Activated CD4-positive, alpha-beta T cell treated with anti-CD3 and anti-CD28 coated beads, Interleukin-2, amount 50 U/mL, for 16 hours (primary cell): Measurements from ENCODE around the gene GTPBP4.
"Not testable (repeated sequence)": the region's sequence is repeated elsewhere in the genome, so short reads cannot be mapped to it uniquely, and the experiment has no call there.

Source experiments
- DNase-seq: peaks from one replicate; pipeline ENCODE4 v3.0.0-alpha.2; 2020

GTPBP4 gene

DNA sequence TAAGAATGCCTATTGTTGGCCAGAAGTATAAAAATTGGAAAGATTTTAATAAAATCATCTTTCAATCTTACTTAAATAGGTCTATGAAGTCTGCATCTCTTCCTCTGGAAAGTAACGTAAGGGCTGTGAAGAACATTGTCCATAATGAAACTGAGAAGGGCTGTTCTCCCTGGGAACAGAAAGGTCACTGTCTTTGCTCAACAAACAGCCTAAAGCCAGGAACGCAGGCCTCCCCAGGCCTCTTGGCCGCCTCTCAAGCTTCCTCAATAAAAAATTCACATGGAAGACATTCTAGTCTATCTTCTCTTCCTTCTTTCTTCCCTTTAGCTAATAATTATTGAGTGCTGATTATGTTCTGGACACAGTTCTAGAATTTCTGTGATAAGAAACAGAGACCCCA lies 46.5 kb downstream of the GTPBP4 start:
- no peak for DNase-seq

DNA sequence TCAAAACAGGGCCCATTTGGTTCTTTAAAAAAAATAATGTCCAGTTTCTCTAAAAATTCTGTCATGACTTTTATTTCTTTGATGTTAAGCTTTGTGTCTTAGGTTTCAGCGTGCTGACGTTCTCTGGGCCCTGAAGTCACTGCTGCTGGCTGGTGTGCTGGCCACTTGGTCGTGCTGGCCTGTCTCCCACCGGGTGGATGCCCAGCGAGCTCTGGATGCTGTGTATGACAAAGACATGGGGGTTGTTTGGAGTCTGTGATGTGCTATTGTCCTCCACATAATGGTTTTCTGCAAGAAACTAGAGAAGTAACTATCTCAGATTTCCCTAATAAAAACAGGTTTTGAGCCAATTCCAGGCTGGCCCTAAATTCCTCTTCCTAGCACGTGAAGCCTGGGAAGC lies 47.0 kb downstream of the GTPBP4 start:
- no peak for DNase-seq

DNA sequence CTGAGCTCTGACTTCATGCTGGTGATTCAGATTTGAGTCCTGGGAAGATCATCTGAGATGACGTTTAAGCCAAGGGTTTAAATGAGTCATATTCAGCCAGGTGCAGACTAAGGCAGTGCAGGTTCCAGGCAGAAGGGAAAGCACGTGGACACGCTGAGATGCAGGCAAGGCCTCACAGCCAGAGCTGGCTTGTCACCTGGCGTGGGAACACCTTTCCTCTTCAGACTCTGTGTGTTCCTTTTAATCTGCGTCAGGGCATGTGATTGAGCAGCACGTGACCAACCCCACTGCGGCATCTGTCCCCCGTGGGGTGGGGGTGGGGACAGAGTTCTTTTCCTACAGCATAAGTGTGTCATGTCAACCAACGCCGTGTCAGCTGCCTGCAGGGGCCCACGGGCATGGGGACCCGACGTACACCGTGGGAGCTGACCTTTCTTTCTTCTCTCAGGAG lies 48.1 kb downstream of the GTPBP4 start:
- peak; percentile 55 for DNase-seq

DNA sequence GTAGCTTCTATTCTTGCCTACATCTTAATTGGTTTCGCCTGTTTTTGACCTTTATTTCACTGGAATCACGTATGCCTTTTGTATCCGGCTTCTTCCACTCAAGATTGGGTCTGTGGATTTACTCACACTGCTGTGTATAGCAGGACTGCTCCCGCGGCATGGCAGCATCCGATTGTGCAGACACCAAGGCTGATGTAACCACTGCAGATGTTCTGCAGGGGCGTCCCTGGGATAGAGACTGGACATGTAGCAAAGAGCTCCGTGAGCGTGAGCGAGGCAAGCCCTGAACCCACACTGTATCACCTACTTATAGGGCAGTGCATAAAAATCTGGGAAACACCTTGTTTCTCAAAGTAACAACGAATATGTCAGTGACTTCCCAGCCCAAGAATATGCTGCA lies 48.9 kb downstream of the GTPBP4 start:
- DNase-seq, result no peak

DNA sequence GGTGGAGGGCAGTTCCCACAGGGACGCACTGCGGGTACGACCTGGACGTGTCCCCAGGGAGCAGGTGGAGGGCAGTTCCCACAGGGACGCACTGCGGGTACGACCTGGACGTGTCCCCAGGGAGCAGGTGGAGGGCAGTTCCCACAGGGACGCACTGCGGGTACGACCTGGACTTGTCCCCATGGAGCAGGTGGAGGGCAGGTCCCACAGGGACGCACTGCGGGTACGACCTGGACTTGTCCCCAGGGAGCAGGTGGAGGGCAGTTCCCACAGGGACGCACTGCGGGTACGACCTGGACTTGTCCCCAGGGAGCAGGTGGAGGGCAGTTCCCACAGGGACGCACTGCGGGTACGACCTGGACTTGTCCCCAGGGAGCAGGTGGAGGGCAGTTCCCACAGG lies 50.5 kb downstream of the GTPBP4 start:
- DNase-seq, result not testable (repeated sequence)

GRCh38 chr10:1040133-1040532 lies 51.9 kb downstream of the GTPBP4 start:
- DNase-seq, result no peak

GRCh38 chr10:1041514-1041913 lies 53.3 kb downstream of the GTPBP4 start:
- no peak for DNase-seq

GRCh38 chr10:1043532-1043995 lies 55.3 kb downstream of the GTPBP4 start:
- peak; percentile 60 for DNase-seq

- no peak for DNase-seq
Observed at GRCh38 chr10:1044146-1044545, 55.9 kb downstream of the GTPBP4 start.

GRCh38 chr10:1044964-1045363 lies 56.7 kb downstream of the GTPBP4 start:
- DNase-seq, result no peak

DNA sequence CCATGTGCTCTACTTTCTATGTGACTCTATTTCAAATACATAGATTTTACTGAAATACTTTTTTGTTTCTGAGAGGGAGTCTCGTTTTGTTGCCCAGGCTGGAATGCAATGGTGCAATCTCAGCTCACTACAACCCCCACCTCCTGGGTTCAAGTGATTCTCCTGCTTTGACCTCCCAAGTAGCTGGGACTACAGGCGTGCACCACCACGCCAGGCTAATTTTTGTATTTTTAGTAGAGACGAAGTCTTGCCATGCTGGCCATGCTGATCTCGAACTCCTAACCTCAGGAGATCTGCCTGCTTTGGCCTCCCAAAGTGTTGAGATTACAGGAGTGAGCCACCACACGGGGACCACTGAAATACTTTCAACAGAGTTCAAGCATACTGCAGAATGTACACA lies 57.2 kb downstream of the GTPBP4 start:
- DNase-seq, result no peak

DNA sequence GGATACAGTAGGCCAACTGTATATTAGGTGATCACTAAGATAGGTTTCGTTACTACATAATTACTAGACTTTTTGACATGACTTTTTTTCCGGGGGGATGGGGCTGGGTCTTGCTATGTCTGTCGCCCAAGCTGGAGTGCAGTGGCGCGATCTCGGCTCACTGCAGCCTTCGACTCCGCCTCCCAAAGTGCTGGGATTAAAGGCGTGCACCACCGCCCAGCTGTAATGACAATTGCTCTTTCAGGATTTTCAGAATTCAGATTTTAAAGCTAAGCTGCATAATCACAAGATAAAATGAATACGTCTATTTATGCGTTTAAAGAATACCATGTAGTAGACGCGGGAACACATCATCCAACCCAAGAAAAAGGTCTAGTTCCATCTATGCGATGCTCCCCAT lies 59.7 kb downstream of the GTPBP4 start:
- no peak for DNase-seq

DNA sequence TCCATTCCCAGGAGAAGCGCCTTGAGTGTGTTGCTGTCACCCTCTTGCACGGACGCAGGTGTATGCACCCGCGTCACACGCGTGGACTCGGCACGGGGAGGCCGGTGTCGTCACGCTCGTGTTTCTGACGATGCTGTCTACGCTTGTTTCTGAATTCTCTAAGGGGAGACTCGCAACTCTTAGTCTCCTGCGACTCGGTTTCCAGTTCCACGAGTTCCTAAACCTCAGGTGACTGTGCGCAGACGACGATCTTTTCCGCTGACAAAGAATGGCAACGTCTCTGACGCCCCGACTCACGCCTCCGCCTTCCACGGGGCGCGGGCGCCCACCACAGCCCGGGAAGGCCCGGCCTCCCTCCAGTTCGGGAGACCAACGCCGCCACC lies 60.1 kb downstream of the GTPBP4 start:
- no peak for DNase-seq

DNA sequence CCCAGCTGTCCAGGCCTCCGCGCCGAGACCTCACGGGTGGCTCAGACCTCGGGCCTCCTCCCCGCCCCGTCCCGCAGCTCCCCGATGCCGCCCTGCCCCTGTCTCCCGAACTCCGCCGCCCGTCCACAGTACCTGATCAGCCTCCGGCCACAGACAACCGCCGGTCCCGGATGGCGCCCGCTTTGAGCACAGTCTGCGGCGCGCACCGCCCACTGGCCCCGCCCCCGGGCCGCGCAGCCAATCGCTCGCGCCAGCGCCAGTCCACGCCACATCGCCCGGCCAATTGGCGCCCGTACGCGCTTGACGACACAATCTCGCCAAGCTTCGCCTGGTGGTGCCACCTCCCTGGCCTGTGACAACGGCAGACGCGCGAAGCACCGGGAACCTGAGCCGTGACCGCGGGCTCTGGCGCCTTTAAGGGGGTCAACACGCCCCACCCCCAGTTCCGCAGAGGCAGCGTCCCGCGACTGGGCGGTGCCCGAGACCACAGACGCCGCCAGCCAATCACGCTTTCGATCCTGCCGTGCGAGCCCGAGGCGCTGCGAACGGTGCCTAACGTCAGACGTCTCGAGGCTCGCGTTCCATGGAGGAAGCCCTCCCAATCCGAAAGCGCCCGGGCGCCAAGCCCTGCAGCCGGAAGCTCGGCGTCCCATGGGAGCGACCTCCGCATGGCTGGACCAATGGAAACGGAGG lies 60.6 kb downstream of the GTPBP4 start, which contains the start of gene IDI1:
IDI1 (minus strand) TSS at position 388 of the 693 bp plus-strand sequence; CDS start at position 272, 116 bp downstream.
- peak; percentile 99 for DNase-seq

DNA sequence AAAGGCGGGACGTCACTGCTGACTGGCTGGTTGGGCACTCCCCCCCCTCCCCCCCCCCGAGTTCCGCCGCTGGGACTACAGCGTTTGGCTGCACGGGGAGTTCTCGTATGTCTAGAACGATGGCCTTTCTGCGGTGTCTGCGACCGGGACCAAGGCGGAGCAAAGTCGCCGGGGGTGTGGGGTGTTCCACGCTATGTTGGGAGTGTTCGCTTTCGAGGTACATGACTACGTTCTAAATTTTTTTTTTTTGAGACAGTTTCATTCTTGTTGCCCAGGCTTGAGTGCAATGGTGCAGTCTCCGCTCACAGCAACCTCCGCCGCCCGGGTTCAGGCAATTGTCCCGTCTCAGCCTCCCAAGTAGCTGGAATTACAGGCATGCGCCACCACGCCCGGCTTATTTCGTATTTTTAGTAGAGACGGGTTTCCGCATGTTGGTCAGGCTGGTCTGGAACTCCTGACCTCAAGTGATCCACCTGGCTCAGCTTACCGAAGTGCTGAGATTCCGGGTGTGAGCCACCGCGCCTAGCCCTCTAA lies 61.3 kb downstream of the GTPBP4 start:
- peak; percentile 31 for DNase-seq

DNA sequence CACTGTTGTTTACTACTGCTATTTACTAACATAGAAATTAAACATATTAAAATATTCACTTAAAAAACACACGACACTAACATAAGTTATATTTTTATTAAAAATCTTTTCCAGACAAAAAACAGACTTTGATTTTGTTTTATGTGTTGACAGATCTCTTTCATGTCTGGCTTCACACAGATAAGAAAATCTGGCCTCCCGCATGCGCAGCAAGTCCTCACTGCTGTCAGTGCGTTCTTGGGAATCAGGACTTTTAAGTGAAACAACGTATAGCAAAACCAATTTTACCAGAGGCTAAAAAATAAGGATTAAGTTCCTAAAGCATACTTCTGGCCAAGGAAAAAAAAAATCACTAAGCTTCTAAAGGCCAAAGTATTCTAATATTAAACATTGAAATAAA lies 61.9 kb downstream of the GTPBP4 start:
- no peak for DNase-seq

DNA sequence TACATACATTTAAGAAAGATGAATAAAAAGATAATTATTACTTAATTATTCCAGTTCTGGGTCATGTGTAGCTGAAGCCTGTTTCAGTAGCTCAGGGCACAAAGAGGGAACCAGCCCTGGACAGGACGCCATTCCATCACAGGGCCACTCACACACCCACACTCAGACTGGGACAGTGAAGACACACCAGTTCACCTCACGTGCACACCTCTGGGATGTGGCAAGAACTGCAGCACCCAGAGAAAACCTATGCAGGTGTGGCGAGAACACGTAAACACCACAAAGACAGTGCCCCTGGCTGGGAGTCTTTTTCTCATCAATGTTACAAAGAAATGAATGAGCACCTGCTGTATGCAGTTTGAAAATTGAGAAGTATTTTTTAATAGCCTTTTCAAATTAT lies 62.3 kb downstream of the GTPBP4 start:
- DNase-seq, result peak; percentile 62

DNA sequence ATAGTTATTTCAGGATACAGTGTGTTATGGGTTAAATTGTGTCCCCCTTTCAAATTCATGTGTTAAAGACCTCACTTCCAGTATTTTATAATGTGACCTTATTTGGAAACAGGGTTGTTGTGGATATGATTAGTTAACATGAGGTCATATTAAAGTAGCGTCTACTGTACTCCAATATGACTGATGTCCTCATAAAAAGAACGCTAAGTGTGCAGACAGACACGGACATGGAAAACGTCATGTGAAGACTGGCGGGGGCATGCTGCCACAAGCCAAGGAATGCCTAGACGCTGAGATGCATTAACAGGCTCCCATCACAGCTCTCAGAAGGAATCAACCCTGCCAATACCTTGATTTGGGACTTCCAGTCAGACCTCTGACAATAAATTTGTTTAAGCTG lies 66.5 kb downstream of the GTPBP4 start:
- DNase-seq, result no peak

- DNase-seq, result peak; percentile 88
Observed at GRCh38 chr10:1056326-1057105, 68.3 kb downstream of the GTPBP4 start, which contains the start of gene WDR37. WDR37 (plus strand) TSS chr10:1056385; CDS start chr10:1072156, 15,771 bp downstream.

- no peak for DNase-seq
Observed at GRCh38 chr10:1057106-1057657, 68.9 kb downstream of the GTPBP4 start.

GRCh38 chr10:1058017-1058416 lies 69.8 kb downstream of the GTPBP4 start:
- DNase-seq, result no peak

GRCh38 chr10:1059902-1060301 lies 71.7 kb downstream of the GTPBP4 start:
- no peak for DNase-seq
